ENCODE measurements around the gene HMGB4. TPM values are rescaled to one million over a fixed set of nuclear protein-coding genes. Genes with fewer than 3 reads are reported as not detected.

Gene HMGB4
- total and polyA plus RNA-seq, 9 of the 15 experiments (the other 6 are each of a cell fraction or from before 2014, with no cell fraction given), result not detected

- Histone ChIP-seq H3K27me3 (ENCODE audit: control insufficient read depth in 2 of 2, insufficient read depth in 2 of 2, low read length in 2 of 2) (peaks cover 0 to 4% of the 10 kb centered on the region in 2 experiments; a peak in 1 of 5 replicates), H3K36me3 (ENCODE audit: control insufficient read depth, insufficient read depth, low read length) (no peaks in the 10 kb centered on the region), H2AFZ (ENCODE audit: low read depth, low read length) (no peak overlapping the region), H4K20me1 (replicated peaks; ENCODE audit: control insufficient read depth, insufficient read depth, low read length) (no peaks in the 10 kb centered on the region), H3K27ac (ENCODE audit: extremely low read depth, low read depth, low read length) (no peak overlapping the region), H3K4me3 (no peak overlapping the region), H3K79me2 (ENCODE audit: control insufficient read depth, insufficient read depth, low read length) (no peaks in the 10 kb centered on the region), H3K4me2 (ENCODE audit: insufficient read depth, low read length) (no peak overlapping the region), H3K9me3 (replicated peaks; ENCODE audit: control insufficient read depth, insufficient read depth, low read depth, low read length) (no peaks in the 10 kb centered on the region), H3K4me1 (replicated peaks in 1 of 2; ENCODE audit: control insufficient read depth in 2 of 2, insufficient read depth in 2 of 2, low read length in 2 of 2) (no peaks in the 10 kb centered on the region; a peak in 1 of 5 replicates), H3K9ac (ENCODE audit: insufficient read depth in 1 of 2, low read depth in 2 of 2, low read length in 2 of 2) (no peak overlapping the region), H3K9me1 (ENCODE audit: control insufficient read depth, insufficient read depth, low read length) (no peaks in the 10 kb centered on the region)
- ChIA-PET CTCF (ENCODE audit: low intra/inter-chr PET ratio) (no interaction called here), POLR2A (interaction anchor here (1.4 kb wide), 1 partner anchor 9 kb away, joined by 3 read pairs; no protein-coding TSS in a partner anchor)
- no TSS peak for BruUV-seq (replicated peaks)
- intact Hi-C loops (cut with micrococcal nuclease) (no loop called here), in situ Hi-C loops (cut with MboI) (no loop called here)
- under 1% methylated on average over 8 of the region's 8 CpGs for WGBS (ENCODE audit: insufficient coverage, low coverage, missing lambda C conversion rate)
- FAIRE-seq, result no peak
- DNase-seq (ENCODE audit: extremely low read depth in 1 of 4, low spot score in 3 of 4), result no peak
- no peak for ATAC-seq
- no peak for TF ChIP-seq ZNF354B (CRISPR knock-in tag; IDR thresholded peaks at IDR 0.05)
- TF ChIP-seq PHF8 (IDR thresholded peaks at IDR 0.05; ENCODE audit: borderline replicate concordance, low read length), result no peak
- TF ChIP-seq ZNF239 (CRISPR knock-in tag; IDR thresholded peaks at IDR 0.05), result no peak
- TF ChIP-seq NEUROD1 (IDR thresholded peaks at IDR 0.05; ENCODE audit: borderline replicate concordance, low read depth, low read length, partially characterized antibody), result no peak
- TF ChIP-seq WHSC1 (IDR thresholded peaks at IDR 0.05; ENCODE audit: low read length), result no peak
- no peak for TF ChIP-seq HNRNPL (IDR thresholded peaks at IDR 0.05; ENCODE audit: low read depth, low read length)
- no peak for TF ChIP-seq CHAMP1 (IDR thresholded peaks at IDR 0.05)
- no peak for TF ChIP-seq GTF2F1 (IDR thresholded peaks at IDR 0.05; ENCODE audit: low read depth, low read length)
- TF ChIP-seq, protein P1, sequence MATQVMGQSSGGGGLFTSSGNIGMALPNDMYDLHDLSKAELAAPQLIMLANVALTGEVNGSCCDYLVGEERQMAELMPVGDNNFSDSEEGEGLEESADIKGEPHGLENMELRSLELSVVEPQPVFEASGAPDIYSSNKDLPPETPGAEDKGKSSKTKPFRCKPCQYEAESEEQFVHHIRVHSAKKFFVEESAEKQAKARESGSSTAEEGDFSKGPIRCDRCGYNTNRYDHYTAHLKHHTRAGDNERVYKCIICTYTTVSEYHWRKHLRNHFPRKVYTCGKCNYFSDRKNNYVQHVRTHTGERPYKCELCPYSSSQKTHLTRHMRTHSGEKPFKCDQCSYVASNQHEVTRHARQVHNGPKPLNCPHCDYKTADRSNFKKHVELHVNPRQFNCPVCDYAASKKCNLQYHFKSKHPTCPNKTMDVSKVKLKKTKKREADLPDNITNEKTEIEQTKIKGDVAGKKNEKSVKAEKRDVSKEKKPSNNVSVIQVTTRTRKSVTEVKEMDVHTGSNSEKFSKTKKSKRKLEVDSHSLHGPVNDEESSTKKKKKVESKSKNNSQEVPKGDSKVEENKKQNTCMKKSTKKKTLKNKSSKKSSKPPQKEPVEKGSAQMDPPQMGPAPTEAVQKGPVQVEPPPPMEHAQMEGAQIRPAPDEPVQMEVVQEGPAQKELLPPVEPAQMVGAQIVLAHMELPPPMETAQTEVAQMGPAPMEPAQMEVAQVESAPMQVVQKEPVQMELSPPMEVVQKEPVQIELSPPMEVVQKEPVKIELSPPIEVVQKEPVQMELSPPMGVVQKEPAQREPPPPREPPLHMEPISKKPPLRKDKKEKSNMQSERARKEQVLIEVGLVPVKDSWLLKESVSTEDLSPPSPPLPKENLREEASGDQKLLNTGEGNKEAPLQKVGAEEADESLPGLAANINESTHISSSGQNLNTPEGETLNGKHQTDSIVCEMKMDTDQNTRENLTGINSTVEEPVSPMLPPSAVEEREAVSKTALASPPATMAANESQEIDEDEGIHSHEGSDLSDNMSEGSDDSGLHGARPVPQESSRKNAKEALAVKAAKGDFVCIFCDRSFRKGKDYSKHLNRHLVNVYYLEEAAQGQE (IDR thresholded peaks at IDR 0.05; ENCODE audit: borderline replicate concordance), result no peak
- TF ChIP-seq, protein P1 (CRISPR knock-in tag; IDR thresholded peaks at IDR 0.05; ENCODE audit: low read depth), result no peak
- no peak for TF ChIP-seq NFIX (CRISPR knock-in tag; IDR thresholded peaks at IDR 0.05; ENCODE audit: low read depth)
- TF ChIP-seq, protein P2, sequence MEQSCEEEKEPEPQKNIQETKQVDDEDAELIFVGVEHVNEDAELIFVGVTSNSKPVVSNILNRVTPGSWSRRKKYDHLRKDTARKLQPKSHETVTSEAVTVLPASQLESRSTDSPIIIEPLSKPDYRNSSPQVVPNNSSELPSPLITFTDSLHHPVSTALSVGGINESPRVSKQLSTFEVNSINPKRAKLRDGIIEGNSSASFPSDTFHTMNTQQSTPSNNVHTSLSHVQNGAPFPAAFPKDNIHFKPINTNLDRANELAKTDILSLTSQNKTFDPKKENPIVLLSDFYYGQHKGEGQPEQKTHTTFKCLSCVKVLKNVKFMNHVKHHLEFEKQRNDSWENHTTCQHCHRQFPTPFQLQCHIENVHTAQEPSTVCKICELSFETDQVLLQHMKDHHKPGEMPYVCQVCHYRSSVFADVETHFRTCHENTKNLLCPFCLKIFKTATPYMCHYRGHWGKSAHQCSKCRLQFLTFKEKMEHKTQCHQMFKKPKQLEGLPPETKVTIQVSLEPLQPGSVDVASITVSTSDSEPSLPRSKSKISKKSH (CRISPR knock-in tag; IDR thresholded peaks at IDR 0.05), result no peak
Measured at GRCh38 chr1:33895396-33895795, 31.5 kb downstream of the HMGB4 start.

All from K562 (cell line).